ENCODE data around the gene NATD1.

- no peak for TF ChIP-seq CTCF (IDR thresholded peaks at IDR 0.05)
- TF ChIP-seq POLR2A (IDR thresholded peaks at IDR 0.05): no peak
- no peak for TF ChIP-seq POLR2AphosphoS5 (IDR thresholded peaks at IDR 0.05)
- no peak for TF ChIP-seq EP300 (IDR thresholded peaks at IDR 0.05)
Observed at GRCh38 chr17:21295036-21295952, 42.1 kb upstream of the NATD1 start.
